Measurements from ENCODE around the gene EFNA4.
A peak's percentile ranks its signal among the peaks of the same experiment; 100 is the strongest.

EFNA4 gene, protein sequence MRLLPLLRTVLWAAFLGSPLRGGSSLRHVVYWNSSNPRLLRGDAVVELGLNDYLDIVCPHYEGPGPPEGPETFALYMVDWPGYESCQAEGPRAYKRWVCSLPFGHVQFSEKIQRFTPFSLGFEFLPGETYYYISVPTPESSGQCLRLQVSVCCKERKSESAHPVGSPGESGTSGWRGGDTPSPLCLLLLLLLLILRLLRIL

DNA sequence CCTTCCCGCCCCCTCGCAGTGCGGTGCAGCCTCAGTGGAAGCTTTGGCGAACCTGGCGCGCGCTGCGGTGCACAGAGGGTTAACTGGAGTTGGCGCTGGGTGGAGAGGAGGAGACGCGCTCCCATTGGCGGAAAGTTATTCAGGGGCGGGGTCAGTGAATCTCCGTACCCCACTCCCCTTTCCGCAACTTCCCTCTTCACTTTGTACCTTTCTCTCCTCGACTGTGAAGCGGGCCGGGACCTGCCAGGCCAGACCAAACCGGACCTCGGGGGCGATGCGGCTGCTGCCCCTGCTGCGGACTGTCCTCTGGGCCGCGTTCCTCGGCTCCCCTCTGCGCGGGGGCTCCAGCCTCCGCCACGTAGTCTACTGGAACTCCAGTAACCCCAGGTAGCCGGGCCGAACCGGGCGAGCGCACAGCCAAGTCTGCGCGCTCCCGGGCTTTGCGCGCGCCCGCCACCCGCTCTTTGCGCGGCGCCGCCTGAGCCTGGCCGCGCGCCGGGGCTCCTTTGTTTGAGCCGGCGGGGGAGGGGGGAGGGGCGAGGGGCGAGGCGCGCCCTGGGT is at the start of gene EFNA4:
Gene EFNA4 (plus strand): TSS at position 191 of the 561 bp plus-strand sequence. CDS start 84 bp downstream, at position 275.
- peak; percentile 81 for DNase-seq

DNA sequence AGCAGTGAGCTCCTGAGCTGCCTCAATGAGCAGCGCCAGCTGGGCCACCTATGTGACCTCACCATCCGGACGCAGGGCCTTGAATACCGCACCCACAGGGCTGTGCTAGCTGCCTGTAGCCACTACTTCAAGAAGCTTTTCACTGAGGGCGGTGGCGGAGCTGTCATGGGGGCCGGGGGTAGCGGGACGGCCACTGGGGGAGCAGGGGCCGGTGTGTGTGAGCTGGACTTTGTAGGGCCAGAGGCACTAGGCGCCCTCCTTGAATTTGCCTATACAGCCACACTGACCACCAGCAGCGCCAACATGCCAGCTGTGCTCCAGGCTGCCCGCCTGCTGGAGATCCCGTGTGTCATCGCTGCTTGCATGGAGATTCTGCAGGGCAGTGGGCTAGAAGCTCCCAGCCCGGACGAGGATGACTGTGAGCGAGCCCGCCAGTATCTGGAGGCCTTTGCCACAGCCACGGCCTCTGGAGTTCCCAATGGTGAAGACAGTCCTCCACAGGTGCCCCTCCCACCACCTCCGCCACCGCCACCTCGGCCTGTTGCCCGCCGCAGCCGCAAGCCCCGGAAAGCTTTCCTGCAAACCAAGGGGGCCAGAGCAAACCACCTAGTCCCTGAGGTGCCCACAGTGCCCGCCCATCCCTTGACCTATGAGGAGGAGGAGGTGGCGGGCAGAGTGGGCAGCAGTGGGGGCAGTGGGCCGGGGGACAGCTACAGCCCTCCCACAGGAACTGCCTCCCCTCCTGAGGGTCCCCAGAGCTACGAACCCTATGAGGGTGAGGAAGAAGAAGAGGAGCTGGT is 48.6 kb upstream of the EFNA4 start:
- no peak for DNase-seq

DNA sequence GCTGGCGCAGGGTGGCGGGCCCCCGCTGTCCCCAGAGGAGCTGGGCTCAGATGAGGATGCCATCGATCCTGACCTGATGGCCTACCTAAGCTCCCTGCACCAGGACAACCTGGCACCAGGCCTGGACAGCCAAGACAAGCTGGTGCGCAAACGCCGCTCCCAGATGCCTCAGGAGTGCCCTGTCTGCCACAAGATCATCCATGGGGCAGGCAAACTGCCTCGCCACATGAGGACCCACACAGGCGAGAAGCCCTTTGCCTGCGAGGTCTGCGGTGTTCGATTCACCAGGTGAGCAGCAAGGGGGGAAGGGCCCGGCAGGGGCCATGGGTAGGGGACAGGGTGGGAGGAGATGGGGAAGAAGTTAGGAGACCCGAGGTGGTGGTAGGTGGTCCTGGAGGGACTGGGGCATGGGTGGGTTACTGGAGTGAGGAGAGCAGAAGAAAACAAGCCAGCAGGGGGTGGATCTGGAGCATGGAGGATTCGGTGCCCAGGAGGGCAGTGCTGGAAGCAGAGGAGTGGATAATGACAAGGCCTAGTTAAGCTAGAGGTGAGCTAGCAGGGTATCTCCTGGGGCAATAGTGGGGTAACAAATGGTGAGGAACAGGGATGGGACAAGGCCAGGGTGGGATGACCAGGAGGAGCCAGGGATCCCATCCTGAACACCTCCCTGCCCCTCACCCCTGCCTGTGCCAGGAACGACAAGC is 47.9 kb upstream of the EFNA4 start:
- no peak for DNase-seq

DNA sequence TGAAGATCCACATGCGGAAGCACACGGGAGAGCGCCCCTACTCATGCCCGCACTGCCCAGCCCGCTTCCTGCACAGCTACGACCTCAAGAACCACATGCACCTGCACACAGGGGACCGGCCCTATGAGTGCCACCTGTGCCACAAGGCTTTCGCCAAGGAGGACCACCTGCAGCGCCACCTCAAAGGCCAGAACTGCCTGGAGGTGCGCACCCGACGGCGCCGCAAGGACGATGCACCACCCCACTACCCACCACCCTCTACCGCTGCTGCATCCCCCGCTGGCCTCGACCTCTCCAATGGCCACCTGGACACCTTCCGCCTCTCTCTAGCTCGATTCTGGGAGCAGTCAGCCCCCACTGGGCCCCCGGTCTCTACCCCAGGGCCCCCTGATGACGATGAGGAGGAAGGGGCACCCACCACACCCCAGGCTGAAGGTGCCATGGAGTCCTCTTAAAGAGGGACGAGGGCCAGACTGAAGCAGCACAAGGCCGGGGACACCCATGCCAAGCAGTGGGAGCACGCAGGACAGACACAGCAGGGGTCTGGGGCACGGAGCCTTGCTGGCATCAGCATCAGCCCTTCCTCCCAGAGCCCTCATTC is 47.2 kb upstream of the EFNA4 start:
- no peak for DNase-seq

DNA sequence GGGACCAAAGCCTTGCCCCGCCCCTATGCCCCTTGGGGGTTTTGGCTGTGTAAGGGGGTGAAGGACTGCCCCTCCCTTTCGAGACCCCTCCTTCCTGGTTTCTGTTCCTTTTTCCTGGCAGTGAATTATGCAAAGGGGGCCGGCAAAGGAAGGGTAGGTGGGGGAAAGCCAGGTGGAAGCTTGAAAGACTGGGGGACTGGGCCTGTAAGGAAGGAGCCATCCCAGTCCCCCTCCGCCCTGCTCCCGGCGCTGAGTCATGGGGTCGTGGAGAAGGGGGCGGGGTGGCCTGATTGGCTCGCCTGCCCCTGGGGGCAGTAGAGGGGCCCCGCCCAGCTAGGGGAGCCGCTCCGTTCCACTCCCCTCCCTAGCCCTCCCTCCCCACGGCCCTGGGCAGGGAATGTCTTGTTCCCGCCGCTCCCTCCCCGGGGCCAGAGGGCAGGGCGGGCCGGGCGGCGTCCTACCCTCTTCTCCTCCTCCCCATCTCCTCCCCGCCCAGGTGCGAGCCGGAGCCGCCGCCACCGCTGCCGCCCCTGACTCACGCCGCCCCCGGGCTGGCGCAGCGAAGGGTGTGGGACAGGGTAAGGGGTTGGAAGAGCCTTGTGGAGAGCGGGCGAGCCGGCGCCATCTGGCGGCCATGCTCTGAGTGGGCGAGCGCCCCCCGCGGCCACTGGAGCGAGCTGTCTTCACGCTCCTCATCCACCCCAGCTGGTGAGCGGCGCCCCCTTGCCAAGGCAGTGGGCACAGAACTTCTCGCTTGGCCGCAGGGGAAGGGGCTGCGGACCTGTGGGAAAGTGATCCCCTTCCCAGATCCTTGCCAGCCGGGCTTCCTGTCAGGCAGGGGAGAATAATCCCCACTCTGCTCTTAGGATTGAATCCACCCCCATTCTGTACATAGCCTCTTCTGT is 46.2 kb upstream of the EFNA4 start:
- peak; percentile 90 for DNase-seq

DNA sequence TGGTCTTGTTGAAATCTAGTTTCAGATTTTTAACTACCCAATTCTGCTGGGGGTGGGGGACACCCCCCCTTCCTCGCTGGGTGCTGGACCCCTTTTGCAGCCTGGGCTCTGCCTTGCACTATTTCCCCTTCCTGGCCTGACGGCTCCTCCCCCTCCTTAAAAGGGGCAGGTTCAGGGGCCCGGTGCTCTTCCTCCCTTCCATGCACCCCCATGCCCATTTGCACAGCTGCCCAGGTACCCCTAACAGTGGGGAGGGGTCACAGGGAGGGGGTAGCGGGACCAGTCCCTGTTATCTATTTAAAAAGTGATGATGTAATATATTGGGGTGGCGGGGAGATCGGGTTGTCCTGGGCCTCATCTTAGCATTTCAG is 45.6 kb upstream of the EFNA4 start:
- DNase-seq, result no peak

DNA sequence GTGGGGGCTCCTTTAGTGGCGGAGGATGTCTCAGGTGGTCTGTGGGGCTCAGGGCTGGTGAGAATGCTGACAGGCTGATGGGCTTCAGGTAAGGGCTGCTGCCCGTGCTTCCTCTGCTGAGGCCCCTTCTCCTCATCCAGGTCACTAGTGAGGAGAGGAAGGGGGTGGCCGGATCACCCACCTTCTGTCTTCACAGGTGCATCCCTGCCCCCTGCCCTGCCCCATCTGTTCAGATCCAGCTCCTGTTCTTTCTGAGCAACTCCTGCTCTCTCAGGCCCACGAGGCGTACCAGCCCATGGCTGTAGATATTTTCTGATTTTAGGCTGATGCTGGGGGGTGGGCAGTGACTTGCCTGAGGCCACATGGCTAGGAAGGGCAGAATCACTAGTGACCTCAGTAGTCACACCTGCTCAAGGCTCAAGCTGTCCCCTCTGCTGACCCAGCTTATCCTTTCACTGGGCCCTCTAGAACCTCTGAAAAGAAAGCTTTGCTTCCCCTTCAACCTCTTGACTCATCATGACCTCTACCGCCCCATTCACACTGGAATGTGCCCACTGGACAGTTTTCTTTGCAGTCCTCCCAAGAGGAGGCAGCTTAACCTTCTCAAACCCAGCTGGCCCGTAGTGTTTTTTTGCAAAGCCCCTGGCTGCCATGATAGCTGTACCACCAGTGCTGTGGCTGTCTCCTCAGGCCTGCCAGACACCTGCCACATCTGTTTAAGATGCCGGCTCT is 44.8 kb upstream of the EFNA4 start:
- no peak for DNase-seq

DNA sequence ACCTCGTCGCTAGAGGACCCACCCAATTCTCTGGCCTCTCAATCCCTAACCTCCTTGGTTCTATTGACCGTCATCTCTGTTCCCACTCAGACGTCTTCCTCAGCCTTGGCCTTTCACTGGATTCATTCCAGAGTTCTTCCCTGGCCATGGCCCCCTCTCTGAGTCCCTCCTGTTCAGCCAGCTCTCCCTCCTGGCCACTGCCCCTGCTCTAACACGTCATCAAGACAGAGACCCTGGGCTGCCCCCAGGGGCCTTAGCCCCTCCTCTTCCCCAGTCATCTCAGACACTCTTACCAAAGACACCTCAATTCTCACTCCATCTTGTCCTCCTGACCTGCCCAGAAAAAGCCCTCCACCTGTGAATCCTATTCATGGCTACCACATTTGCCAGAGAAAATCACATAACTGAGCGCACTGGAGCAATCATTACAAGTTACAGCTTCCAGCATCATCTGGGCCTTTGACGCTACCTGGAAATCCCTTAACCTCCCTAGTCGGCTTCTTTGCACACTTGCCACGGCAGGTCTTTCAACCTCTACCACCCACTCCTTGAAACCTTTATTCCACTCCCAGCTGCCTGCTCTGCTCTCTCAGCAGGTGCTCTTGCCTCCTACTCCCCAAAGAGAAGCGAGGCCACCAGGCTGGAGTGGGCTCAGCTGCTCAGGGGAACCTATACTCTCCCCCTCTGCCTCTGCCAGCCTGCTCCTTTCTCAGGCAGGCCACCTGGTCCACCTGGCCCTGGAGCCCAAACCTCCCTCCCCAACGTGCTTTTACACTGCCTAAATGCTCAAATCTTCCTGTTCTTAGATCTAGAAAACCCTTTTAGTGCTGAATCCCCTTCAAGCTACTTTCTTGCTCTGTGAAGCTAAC is 43.9 kb upstream of the EFNA4 start:
- DNase-seq, result no peak

DNA sequence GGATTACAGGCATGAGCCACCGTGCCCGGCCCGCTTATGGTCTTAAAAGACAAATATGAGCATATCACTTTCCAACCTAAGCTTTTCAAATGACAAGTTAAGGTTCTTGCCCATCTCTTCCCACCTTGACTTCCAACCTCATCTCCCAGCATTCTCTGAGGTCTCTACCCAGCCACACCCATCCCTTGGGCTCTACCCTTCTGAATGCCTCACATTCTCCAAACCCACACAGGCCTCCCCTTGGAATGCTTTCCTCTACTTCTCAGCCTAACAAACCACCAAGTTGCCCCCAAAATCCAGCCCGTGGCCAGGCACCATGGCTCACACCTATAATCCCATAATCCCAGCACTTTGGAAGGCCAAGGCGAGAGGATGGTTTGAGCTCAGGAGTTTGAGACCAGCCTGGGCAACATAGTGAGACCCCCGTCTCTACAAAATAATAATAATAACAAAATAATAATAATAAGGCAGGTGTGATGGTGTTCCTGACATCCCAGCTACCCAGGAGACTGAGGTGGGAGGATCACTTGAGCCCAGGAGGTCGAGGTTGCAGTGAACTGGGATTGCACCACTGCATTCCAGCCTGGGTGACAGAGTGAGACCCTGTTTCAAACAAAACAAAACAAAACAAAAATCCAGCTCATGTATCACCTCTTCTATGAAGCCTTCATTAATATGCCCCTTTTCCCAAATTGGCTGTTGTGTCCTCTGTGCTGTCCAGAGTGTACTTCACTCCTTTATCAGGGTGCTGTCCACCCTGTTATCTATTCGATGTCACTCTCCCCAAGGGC is 41.2 kb upstream of the EFNA4 start:
- DNase-seq, result no peak

DNA sequence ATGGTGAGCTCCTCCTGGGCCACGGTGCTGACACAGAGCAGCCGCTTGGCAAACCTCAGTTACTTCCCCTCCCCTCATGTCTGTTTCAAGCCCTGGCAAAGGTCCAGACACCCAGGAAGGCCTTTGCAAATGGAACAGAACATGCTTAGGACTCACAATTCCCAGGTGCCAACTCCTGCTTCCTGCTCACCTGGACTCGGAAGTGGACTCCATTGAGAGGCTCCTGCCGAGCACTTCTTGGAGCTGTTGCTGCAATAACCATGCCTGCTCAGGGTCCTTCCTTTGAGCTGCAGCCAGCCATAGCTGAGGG is 40.7 kb upstream of the EFNA4 start:
- no peak for DNase-seq

DNA sequence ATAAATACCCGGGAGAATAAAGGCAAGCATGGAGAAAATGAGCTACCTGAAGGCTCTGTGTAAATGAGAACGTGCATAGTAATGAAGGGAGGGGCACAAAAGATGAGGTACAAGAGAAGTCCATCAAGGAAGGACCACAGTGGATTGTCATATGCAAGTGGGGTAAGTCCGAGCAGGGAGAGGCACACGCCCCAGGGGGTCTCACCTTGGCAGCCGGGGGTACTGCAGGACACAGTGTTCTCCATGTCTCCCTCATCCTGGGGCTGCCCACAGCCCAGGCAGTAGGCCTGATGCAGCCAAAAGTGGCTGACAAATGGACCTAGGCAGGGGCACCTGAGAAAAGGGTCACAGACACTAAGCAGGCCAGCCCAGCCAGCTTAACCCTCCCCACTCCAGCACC is 39.9 kb upstream of the EFNA4 start:
- no peak for DNase-seq

DNA sequence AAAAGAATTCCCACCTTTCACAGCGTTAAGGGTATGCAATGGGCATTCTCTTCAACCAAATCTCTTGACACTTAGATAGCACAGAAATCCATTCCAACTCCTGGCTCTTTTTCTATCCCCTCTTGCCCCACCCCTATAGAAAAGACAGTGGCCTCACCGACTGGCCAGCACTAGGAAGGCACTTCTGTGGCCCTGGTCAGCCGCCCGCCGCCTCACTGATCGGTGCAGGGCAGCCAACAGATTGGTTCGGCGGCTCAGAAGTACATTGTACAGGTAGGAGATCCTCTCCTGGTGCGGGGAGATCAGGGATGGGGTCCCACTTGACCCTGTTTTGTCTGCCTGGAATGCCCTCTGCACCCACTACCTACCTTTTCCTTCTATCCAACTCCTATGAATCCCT is 39.2 kb upstream of the EFNA4 start:
- no peak for DNase-seq

DNA sequence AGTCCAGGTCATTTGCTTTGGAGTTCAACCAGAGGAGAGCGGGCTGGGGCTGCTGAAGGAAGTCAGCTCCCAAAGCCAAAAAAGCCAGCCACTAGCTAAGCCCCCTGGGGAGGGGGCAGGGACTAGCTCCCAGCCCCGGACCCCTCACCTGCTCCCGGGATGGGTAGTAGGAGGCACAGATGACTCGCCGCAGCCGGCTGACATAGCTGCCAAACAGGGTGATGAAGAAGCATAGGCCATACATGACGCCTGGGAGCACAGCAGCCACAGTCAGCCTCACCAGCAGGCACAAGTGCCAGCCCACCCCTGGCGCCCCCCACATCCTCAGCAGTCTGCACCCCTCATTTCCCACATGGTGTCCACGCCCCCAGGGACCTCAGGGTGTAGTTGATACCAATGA is 37.4 kb upstream of the EFNA4 start:
- DNase-seq, result no peak

DNA sequence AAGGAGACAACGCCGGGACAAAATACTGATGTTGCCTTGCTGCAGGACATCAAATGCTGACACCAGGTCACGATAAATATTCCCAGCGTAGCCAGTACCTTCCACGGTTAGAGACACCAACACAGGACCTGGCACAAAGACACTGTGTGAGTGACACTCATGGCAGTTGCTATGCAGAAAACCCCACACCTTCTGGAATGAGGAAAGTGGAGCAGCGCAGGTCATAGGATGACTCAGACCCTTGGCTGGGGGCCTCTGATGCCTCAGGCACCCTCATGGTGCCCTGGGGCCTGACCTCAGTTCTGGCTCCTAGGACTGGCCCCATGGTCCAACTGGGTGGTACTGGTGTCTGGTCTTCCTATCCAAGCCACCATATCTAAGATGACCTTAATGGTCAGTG is 37.0 kb upstream of the EFNA4 start:
- DNase-seq, result no peak

DNA sequence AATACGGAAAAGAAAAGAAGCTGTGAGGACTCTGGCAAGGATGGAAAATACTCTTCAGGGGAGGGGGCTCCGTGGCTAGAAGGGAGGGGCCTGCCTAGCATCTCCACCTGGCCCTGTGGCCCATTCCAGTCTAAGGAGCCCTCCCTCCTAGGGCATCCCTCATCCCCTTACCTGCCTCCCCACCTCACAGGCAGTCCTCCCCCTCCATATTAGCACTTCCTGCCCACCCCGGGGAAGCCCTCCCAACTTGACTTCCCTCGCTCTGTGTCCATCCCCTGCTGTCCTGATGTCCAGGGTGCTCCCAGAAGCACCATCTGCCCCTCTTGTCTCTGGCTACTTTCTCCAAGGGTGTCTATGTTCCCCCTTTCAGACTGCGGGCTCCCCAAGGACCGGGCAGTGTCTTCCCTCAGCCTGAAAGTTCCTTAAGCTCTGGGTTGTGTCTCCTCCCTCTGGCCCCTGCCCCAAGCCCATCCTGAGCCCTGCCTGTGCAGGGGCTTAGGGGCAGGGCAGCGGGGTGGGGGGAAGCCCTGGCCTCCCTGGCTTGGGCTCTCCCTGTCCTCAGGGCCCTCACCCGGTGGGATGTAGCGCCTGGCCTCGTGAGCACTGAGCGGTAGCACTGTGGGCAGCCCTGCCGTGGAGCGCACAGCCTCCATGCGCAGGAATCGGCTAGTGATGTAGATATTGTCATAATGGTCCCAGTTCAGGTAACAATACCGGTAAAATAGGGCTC is 33.9 kb upstream of the EFNA4 start:
- no peak for DNase-seq

DNA sequence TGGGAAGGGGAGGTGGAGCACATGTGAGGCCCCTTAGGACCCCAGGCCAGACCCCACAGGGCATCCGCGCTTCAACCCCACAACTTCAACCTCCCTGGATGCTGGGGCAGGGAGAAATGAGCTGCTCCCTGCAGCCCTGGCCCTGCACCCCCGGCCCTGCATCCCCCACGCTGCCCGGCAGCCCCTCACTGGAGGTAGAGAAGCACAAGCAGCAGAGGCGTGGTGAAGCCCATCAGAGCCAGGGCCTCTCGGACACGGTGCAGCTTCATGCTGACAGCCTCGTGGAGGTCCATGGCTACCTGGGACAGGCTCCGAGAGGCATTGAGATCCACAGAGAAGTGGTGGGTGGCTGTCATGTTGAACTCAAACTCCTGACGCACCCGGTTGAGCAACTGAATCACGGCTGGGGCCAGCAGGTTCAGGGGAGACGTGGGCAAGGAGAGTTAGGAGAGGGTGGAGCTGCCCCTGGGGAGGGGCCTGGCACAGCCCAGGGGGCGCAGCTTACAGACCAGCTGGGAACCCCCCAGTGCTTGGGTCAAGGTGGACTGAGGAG is 33.2 kb upstream of the EFNA4 start:
- DNase-seq, result no peak

DNA sequence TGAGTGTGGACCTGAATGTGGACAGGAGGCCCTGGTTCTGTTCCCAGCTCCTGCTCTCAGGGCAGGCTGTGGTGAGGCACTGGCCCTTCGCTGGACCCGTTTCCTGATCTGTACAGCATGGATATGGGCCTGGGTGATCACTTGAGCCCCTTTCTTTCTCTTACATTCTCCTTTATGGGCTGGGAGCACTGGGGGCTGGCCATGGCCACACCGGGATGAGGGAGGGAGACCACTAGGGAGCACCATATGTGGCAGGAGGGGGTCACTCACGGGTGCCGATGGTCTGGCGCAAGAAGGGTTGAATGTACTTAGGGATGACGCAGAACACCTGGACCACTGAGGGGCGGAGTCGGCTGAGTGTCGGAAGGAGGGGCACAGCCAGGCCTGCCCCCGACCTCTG is 32.6 kb upstream of the EFNA4 start:
- no peak for DNase-seq

DNA sequence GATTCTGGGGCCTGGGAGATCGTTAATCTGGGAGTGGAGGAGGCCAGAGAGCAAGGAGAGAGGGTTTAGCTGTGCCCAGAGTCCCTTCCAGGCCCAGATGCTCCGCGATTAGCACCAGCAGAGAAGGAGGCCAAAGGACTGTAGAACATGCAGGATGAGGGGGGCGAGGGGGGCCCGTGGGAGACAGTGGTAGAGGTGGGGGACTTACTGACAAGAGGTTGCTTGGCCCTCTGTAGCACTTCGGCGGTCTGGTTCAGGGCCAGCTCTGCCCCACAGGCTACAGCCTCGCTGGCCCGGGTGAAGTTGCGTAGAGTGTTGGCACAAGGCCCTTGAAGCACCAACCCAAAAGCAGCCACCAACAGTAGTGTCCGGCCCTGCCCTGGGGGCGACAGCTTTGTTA is 30.7 kb upstream of the EFNA4 start:
- DNase-seq, result no peak

DNA sequence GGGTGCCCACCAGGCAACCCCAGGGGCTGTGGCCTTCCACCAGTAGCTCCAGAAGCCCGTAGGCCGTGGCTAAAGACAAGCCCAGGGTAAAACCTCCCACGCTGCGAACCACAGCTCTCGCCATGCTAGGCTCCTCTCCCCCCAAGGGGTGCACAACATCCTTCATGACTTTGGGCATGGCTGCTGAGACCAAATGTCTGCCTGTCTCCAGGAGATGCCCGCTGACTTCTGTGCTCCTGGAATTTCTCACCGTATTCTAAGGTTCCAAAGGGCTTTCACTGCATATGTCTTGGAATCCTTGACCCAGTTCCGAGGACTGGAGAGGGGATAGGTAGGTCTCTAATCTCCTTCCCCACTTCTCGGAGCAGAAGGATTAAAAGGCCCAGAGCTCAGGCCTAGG is 30.0 kb upstream of the EFNA4 start, which contains the start of the genes DCST1 and DCST2:
Gene DCST1 (plus strand): TSS at position 301 of the 400 bp plus-strand sequence. CDS start 213 bp downstream, outside the sequence.
Gene DCST2 (minus strand): TSS at position 258 of the 400 bp plus-strand sequence. CDS start 80 bp downstream, at position 178.
- no peak for DNase-seq

Measured in CD4-positive, alpha-beta T cell treated with Interleukin-4 for 4 hours (primary cell).